ENCODE measurements around the gene EPS8L1. TPM values are rescaled to one million over a fixed set of nuclear protein-coding genes. Genes with fewer than 3 reads are reported as not detected.
A peak's percentile ranks its signal among the peaks of the same experiment; 100 is the strongest.
"Not testable (repeated sequence)": the region's sequence is repeated elsewhere in the genome, so short reads cannot be mapped to it uniquely, and the experiment has no call there.

Gene EPS8L1
- total RNA-seq = 100 to 1,000 TPM in 1 of 4 donors, 10 to 100 TPM in 3; 28.7 to 115 (median 49.1) TPM

DNA sequence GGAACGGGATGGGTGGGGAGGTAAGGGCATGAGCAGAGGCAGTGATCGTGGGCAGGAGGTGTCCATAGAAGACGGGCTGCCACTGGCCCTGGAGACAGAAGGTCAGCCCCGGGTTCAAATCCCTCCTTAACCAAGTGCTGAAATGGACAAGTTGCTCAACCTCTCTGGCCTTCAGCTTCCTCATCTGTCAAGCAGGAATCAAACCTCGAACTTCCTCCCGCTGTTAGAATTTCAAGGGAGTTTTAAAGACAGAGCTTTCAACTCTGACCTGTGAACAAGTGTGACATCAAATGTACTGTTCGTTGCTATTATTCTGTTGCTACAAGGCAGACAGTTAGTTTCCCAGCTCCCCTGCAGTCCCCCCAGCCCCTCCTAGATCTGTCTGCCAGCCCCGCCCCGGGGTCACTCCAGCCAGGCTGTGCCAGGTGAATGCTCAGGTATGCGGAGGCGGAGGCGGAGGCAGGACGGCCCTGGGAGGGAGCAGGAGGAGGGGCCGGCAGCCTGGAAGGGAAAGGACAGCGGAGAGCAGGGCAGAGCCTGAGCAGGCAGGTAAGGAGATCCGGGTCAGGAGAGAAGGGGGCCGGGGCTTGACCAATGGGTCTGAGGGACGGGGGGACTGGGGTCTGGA is at the start of gene EPS8L1:
EPS8L1 (plus strand) TSS at position 499 of the 628 bp plus-strand sequence. CDS start 576 bp downstream, outside the sequence.
- intact Hi-C loops (cut with DNase I; ENCODE audit: low total_unique reads) (no loop called here), in situ Hi-C loops (cut with MboI; ENCODE audit: low pct_ligation_motif_present in 1 of 4, low pct_unique_long_range_greater_than_20kb in 1 of 4, low sequenced_read_pairs in 3 of 4) (no loop called here)
- H3K9me3 ChIP-seq = no peaks in the 10 kb centered on the region
- no peak within 1 kb of the TSS for H3K4me3 ChIP-seq
- no peaks in the 10 kb centered on the region for H3K36me3 ChIP-seq
- DNase-seq = peak; percentile 87
- H3K27me3 ChIP-seq = peaks cover 29% of the 10 kb centered on the region
- peaks cover 6 to 20% (median 16%) of the 10 kb centered on the region in 4 donors for H3K4me1 ChIP-seq
- H3K27ac ChIP-seq = peak within 1 kb of the TSS; percentile 25 to 63 (median 47)
- 24 to 27% methylated on average over 11 to 18 of the region's 18 CpGs for WGBS, 2 donors (ENCODE audit: low coverage in 1 of 2)
- TF ChIP-seq POLR2AphosphoS5 (IDR thresholded peaks at IDR 0.05) (peak in 1 of 3 donors; percentile 73), POLR2A (IDR thresholded peaks at IDR 0.05) (peak; percentile 53), EP300 (IDR thresholded peaks at IDR 0.05; ENCODE audit: low read depth) (no peak)
- TF ChIP-seq, protein P1, sequence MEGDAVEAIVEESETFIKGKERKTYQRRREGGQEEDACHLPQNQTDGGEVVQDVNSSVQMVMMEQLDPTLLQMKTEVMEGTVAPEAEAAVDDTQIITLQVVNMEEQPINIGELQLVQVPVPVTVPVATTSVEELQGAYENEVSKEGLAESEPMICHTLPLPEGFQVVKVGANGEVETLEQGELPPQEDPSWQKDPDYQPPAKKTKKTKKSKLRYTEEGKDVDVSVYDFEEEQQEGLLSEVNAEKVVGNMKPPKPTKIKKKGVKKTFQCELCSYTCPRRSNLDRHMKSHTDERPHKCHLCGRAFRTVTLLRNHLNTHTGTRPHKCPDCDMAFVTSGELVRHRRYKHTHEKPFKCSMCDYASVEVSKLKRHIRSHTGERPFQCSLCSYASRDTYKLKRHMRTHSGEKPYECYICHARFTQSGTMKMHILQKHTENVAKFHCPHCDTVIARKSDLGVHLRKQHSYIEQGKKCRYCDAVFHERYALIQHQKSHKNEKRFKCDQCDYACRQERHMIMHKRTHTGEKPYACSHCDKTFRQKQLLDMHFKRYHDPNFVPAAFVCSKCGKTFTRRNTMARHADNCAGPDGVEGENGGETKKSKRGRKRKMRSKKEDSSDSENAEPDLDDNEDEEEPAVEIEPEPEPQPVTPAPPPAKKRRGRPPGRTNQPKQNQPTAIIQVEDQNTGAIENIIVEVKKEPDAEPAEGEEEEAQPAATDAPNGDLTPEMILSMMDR (IDR thresholded peaks at IDR 0.05) = no peak

DNA sequence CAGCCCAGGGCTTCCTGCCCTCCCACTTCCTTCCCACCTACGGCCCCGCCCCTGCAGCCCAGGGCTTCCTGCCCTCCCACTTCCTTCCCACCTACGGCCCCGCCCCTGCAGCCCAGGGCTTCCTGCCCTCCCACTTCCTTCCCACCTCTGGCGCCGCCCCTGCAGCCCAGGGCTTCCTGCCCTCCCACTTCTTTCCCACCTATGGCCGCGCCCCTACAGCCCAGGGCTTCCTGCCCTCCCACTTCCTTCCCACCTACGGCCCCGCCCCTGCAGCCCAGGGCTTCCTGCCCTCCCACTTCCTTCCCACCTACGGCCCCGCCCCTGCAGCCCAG is 48.6 kb upstream of the EPS8L1 start:
- 87% methylated on average over 4 of the region's 12 CpGs; no CpG with 5 or more reads in 1 of the 2 donors for WGBS, 2 donors (ENCODE audit: low coverage in 1 of 2)
- intact Hi-C loops (cut with DNase I; ENCODE audit: low total_unique reads); DNase-seq; H3K9me3 ChIP-seq; H3K4me1 ChIP-seq; H3K36me3 ChIP-seq; H3K27me3 ChIP-seq; H3K27ac ChIP-seq; H3K4me3 ChIP-seq; in situ Hi-C loops (cut with MboI; ENCODE audit: low pct_ligation_motif_present in 1 of 4, low pct_unique_long_range_greater_than_20kb in 1 of 4, low sequenced_read_pairs in 3 of 4): not testable (repeated sequence)

DNA sequence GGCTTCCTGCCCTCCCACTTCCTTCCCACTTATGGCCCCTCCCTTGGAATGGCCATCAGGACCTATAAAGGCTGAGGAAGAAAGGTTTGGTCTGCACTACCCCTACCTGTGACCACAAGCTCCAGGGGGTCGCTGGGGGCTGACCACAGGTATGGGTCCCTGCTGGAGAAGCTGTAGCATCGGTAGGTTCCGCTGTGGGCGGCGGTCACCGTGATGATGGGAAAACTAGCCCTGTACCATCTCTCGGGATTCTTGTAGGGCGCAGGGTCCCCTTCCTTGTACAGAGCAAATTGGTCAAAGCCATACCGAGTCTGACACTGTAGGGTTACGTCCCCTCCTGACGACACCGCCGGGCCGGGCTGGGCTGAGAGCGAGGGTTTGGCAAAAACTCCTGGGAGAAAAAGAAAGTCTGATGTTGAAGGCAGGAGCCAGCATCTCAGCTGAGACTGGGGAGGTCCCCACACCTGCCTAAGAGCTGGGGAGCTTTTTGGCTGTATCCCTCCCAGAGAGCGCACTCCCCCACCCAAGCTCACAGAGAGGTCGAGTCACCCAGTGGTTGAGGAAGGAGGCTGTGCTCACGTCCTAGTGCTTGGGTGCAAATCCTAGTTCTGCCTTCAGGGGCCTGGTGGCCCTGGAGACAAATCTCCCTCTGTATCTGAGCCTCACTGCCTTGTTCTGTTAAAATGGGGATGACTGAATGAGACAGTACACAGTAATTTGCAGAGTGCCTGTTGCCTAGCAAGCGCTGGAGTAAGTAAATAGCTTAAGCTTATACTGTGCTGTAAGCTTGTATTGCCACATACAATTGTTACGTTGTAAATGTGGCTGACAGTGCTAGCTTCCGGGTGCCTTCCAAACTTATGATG is 48.0 kb upstream of the EPS8L1 start:
- Histone ChIP-seq H3K27me3 (no peaks in the 10 kb centered on the region), H3K4me1 (no peaks in the 10 kb centered on the region), H3K9me3 (no peaks in the 10 kb centered on the region), H3K36me3 (no peaks in the 10 kb centered on the region), H3K4me3 (no peak overlapping the region), H3K27ac (no peak overlapping the region)
- in situ Hi-C loops (cut with MboI; ENCODE audit: low pct_ligation_motif_present in 1 of 4, low pct_unique_long_range_greater_than_20kb in 1 of 4, low sequenced_read_pairs in 3 of 4) (no loop called here), intact Hi-C loops (cut with DNase I; ENCODE audit: low total_unique reads) (no loop called here)
- TF ChIP-seq EP300 (IDR thresholded peaks at IDR 0.05; ENCODE audit: low read depth) (no peak), POLR2A (IDR thresholded peaks at IDR 0.05) (no peak)
- 79% methylated on average over 21 of the region's 21 CpGs; no CpG with 5 or more reads in 1 of the 2 donors for WGBS, 2 donors (ENCODE audit: low coverage in 1 of 2)
- DNase-seq = no peak

DNA sequence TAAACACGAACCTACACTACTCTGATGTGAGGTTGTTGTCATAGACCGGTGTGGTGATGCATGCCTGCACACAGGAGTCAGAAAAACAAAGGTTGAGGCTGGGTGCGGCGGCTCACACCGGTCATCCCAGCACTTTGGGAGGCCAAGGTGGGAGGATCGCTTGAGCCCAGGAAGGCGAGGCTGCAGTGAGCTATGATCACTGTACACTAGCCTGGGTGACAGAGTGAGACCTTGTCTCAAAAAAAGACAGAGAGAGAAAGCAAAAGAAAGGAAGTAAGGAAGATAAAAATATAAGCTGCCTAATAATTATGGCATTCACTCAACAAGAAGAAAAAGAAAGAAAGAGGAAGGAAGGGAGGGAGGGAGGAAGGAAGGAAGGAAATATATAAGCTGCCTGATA is 46.9 kb upstream of the EPS8L1 start:
- Histone ChIP-seq H3K27ac (no peak overlapping the region), H3K9me3 (no peaks in the 10 kb centered on the region), H3K36me3 (no peaks in the 10 kb centered on the region), H3K4me1 (no peaks in the 10 kb centered on the region), H3K4me3 (no peak overlapping the region), H3K27me3 (no peaks in the 10 kb centered on the region)
- no peak for DNase-seq
- in situ Hi-C loops (cut with MboI; ENCODE audit: low pct_ligation_motif_present in 1 of 4, low pct_unique_long_range_greater_than_20kb in 1 of 4, low sequenced_read_pairs in 3 of 4) (no loop called here), intact Hi-C loops (cut with DNase I; ENCODE audit: low total_unique reads) (no loop called here)
- 67 to 93% methylated on average over 2 to 7 of the region's 7 CpGs for WGBS, 2 donors (ENCODE audit: low coverage in 1 of 2)
- TF ChIP-seq POLR2AphosphoS5 (IDR thresholded peaks at IDR 0.05) (no peak), EP300 (IDR thresholded peaks at IDR 0.05; ENCODE audit: low read depth) (no peak), POLR2A (IDR thresholded peaks at IDR 0.05) (no peak)
- TF ChIP-seq, protein P1 (IDR thresholded peaks at IDR 0.05) = no peak

DNA sequence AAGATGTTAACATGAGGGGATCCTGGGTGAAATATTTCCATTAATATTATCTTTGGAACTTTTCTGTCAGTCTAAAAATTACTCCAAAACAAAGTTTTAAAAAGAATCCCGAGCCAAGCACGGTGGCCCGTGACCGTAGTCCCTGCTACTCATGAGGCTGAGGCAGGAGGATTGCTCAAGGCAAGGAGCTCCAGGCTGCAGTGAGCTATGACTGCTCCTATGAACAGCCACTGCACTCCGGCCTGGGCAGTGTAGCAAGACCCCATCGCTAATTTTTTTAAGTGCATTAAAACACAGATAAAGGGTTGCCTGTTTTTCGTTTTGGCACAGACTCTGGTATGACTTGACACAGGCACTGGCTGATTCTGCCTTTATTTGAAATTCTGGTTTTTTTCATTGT is 44.5 kb upstream of the EPS8L1 start:
- H3K36me3 ChIP-seq = no peaks in the 10 kb centered on the region
- no peak for DNase-seq
- TF ChIP-seq POLR2AphosphoS5 (IDR thresholded peaks at IDR 0.05) = no peak
- no peak for TF ChIP-seq EP300 (IDR thresholded peaks at IDR 0.05; ENCODE audit: low read depth)
- TF ChIP-seq, protein P1 (IDR thresholded peaks at IDR 0.05) = no peak
- TF ChIP-seq POLR2A (IDR thresholded peaks at IDR 0.05) = no peak
- no peak overlapping the region for H3K27ac ChIP-seq
- no peaks in the 10 kb centered on the region for H3K4me1 ChIP-seq
- in situ Hi-C loops (cut with MboI; ENCODE audit: low pct_ligation_motif_present in 1 of 4, low pct_unique_long_range_greater_than_20kb in 1 of 4, low sequenced_read_pairs in 3 of 4) (no loop called here), intact Hi-C loops (cut with DNase I; ENCODE audit: low total_unique reads) (no loop called here)
- H3K4me3 ChIP-seq = no peak overlapping the region
- 20 to 85% methylated on average over 1 to 7 of the region's 7 CpGs for WGBS, 2 donors (ENCODE audit: low coverage in 1 of 2)
- H3K9me3 ChIP-seq = no peaks in the 10 kb centered on the region
- H3K27me3 ChIP-seq = no peaks in the 10 kb centered on the region
